ENCODE measurements around the gene SHISA4.
"Not testable (repeated sequence)": the region's sequence is repeated elsewhere in the genome, so short reads cannot be mapped to it uniquely, and the experiment has no call there.

SHISA4 gene

DNA sequence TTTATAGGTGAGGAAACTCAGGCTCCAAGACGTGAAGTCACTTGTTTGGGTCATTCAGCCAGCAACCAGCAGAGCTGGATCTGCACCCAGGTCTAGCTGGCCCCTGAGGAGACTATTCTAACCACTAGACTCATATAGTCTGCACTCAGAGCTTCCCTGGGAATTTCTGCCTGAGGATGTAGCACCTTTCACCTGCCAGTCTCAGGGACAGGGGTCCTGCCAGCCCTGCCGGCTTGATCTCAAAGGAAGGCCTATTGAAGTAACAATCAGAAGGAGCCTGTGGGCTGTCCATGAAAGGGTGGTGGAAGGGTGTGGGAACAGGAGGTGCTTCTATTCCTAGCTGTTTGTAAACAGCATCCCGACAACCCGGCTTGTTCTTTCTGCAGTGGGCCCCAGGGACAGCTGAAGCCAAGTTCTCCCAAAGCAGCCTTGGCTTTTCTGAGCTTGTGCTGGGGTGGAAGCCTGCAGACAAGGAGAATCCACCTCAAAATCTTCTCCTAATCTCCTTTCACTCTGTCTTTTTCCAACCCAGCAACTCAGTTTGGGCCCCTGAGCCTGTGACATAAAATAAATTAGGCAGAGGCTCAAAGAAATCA, 49.8 kb downstream of the SHISA4 start:
- DNase-seq (ENCODE audit: low read depth): no peak
- TF ChIP-seq, protein P1, sequence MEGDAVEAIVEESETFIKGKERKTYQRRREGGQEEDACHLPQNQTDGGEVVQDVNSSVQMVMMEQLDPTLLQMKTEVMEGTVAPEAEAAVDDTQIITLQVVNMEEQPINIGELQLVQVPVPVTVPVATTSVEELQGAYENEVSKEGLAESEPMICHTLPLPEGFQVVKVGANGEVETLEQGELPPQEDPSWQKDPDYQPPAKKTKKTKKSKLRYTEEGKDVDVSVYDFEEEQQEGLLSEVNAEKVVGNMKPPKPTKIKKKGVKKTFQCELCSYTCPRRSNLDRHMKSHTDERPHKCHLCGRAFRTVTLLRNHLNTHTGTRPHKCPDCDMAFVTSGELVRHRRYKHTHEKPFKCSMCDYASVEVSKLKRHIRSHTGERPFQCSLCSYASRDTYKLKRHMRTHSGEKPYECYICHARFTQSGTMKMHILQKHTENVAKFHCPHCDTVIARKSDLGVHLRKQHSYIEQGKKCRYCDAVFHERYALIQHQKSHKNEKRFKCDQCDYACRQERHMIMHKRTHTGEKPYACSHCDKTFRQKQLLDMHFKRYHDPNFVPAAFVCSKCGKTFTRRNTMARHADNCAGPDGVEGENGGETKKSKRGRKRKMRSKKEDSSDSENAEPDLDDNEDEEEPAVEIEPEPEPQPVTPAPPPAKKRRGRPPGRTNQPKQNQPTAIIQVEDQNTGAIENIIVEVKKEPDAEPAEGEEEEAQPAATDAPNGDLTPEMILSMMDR (IDR thresholded peaks at IDR 0.05; ENCODE audit: low read depth, low read length, missing control alignments): no peak
- H3K4me3 ChIP-seq (ENCODE audit: low read depth, low read length): no peak overlapping the region

GRCh38 chr1:201939148-201939547, 50.5 kb downstream of the SHISA4 start:
- no peak for DNase-seq (ENCODE audit: low read depth)
- H3K4me3 ChIP-seq (ENCODE audit: low read depth, low read length): no peak overlapping the region
- TF ChIP-seq, protein P1 (IDR thresholded peaks at IDR 0.05; ENCODE audit: low read depth, low read length, missing control alignments): no peak

- no peak for DNase-seq (ENCODE audit: low read depth)
- TF ChIP-seq, protein P1 (IDR thresholded peaks at IDR 0.05; ENCODE audit: low read depth, low read length, missing control alignments): no peak
- no peak overlapping the region for H3K4me3 ChIP-seq (ENCODE audit: low read depth, low read length)
Measured at GRCh38 chr1:201939574-201939973, 50.9 kb downstream of the SHISA4 start.

- DNase-seq (ENCODE audit: low read depth); H3K4me3 ChIP-seq (ENCODE audit: low read depth, low read length): not testable (repeated sequence)
Measured at GRCh38 chr1:201940316-201940715, 51.6 kb downstream of the SHISA4 start.

DNA sequence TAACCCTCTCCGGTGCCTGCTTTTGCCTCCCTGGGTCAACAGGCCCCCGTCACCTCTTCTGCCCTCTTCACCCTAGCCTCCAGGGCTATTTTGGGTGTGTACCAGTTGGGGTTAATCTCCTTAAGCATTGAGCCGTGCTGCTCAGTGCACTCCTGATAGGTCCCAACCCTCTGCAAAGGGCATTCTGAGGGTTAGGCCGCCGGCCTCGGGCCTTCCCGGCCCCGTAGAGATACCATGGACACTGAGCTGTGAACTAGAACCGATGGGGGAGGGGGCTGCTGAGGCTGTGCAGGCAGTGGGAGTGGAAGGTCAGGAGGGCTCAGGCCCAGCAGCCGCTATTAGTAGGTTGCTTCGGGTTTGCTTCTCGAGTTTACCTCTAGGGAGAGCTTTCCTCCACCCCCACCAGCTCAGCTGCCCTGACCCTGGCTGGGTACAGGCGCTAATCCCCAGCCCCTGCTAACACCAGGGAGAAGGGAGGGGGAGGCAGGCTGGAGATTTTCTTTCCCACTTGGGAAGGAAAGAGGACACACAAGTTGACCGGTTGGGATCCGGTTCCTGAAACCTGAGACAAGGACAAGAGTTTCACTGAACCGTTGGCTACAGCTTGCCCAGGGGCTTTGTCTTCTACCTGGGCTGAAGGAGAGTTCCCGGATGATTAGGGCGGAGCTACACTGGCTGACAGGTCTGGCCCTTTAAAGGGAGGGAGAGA, 52.9 kb downstream of the SHISA4 start:
- DNase-seq (ENCODE audit: low read depth): no peak
- no peak overlapping the region for H3K4me3 ChIP-seq (ENCODE audit: low read depth, low read length)
- TF ChIP-seq, protein P1 (IDR thresholded peaks at IDR 0.05; ENCODE audit: low read depth, low read length, missing control alignments): no peak

DNA sequence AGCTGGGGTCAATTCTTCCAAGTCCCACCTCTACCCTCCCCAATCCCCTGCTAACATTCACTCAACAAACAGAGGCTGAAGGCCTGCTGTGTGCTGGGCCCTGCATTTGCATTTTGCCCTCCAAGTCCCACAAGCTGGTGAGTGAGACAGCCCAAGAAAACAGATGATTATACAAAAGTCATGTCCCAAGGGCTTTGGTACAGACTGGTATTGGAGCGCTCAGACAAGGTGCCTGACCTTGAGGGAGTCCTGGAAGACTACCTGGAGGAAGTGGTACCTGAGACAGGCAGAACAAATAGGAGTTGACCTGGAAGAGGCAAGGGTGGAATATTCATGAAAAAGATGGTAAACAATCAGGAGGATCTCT, 53.4 kb downstream of the SHISA4 start:
- no peak overlapping the region for H3K4me3 ChIP-seq (ENCODE audit: low read depth, low read length)
- TF ChIP-seq, protein P1 (IDR thresholded peaks at IDR 0.05; ENCODE audit: low read depth, low read length, missing control alignments): no peak
- no peak for DNase-seq (ENCODE audit: low read depth)
